ENCODE measurements around the gene TRIM16.
"Not testable (repeated sequence)": the region's sequence is repeated elsewhere in the genome, so short reads cannot be mapped to it uniquely, and the experiment has no call there.

Gene TRIM16

GRCh38 chr17:15658296-15658695 lies 25.8 kb downstream of the TRIM16 start:
- no peak for DNase-seq (ENCODE audit: low read depth, low spot score)

- no peak for DNase-seq (ENCODE audit: low read depth, low spot score)
These were observed 26.2 kb downstream of the TRIM16 start for GRCh38 chr17:15657868-15658267.

DNA sequence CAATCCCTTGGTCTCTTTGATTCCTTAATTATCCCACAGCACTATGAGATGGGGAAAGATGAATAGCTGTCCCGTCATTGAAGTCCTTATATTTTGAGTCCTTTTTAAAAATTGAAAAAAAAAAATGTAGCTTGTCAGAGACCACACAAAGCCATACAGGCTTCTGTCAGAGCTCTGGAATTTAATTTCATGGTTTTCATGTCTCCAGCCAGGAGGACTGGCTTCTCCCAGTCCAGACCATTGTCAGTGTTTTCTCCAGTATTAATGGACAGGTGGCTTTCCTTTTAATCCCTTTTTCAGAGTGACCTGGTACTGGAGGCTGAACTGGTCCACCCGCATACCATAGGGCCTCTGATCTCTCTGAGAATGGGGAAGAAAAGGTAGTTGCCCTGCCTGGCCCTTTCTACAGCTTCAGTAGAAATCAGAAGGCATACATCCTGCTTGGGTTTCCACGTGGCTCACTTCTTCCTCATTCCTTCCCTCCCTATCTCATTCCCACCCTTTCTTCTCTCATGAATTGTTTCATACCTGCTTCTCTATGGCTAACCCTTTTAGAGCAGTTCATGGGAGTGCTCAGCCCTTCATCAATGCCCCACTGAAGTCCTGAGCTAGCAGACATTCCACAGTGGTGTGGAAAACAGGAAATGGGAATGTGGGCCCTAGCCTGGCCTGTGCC lies 29.1 kb downstream of the TRIM16 start:
- peak; percentile 56 for DNase-seq (ENCODE audit: low read depth, low spot score)

DNA sequence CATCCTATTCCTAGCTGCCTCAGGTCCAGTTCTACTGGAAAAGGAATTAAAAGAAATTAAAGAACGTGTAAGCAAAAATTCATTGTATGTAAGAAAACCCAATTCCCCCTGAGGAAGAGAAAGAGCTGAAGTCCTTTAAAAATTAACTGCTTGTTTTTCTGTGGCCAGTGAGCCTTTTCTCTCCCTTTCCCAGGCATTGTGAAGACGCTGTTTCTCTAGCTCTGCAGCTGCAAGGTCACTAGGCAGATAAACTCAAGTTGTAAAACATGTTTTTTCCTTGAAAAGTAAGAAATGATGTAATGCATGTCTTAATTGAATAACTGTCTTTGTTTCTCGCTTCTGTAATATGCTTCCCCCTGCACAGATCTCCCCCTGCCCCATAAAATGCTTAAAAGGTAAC lies 29.7 kb downstream of the TRIM16 start:
- DNase-seq (ENCODE audit: low read depth, low spot score): not testable (repeated sequence)

GRCh38 chr17:15652960-15653359 lies 31.2 kb downstream of the TRIM16 start:
- no peak for DNase-seq (ENCODE audit: low read depth, low spot score)

DNA sequence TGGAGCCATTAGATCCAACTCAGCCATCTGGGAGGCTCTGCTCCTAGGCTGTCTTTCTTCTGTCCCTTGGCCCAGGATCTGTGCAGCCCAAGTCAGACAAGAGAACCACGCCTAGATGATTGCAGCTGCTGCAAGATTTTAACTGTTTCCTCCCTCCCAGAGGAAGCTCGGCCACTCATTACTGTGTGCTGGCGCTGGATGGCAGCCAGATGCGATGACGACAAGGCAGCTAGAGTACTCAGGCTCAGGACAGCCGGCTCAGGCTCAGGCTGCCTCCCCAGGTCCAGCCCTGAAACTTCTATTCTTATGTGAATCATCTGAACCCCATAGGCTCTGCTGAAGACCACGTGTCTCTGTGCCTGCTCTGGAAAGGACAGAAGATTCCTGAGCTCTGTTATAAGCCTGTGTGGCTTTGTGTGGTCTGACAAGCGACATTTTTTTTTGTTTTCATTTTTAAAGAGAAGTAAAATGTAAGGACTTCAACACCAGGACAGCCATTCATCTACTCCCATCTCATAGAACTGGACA lies 32.5 kb downstream of the TRIM16 start:
- peak; percentile 92 for DNase-seq (ENCODE audit: low read depth, low spot score)

GRCh38 chr17:15650741-15651582 lies 33.1 kb downstream of the TRIM16 start:
- DNase-seq (ENCODE audit: low read depth, low spot score): no peak

- DNase-seq (ENCODE audit: low read depth, low spot score): no peak
These were observed 34.2 kb downstream of the TRIM16 start for GRCh38 chr17:15649861-15650421.

DNA sequence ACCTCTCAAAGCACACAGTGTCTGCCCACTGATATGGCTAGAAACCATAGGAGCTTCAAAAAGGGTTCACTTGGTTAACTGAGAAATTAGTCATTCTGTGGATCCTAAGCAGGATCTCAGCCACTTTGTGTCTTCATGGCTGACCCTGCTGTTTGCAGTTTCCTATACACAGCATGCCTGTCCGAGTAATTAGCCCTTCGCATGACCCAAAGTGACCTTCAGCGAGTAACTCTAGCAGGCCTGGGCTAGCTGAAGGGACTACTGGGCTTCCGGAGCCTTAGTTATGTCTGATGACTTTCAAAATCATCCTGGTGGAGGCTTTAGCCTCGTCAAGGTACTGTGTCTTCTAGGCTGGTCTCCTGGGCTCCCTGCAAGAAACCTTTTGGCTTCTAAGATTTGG lies 35.7 kb downstream of the TRIM16 start:
- no peak for DNase-seq (ENCODE audit: low read depth, low spot score)

DNA sequence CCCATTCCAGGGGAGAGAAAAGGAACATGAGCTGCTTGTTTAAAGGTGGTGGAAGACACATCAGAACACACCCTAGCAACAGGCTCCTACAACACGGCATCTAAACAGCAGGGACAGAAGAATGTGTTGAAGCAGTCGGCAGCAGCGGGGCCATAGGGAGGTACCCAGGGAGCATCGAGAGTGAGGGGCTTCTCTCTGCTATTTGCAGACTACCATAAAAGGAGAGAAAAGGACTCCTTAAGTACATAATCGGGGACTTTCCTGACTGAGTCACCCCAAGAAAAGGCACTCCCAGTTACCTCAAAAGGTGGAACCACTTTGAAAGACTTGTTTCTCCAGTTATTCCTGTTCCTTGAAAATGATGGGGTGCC lies 38.2 kb downstream of the TRIM16 start:
- DNase-seq (ENCODE audit: low read depth, low spot score): peak; percentile 62

GRCh38 chr17:15645099-15645941 lies 38.8 kb downstream of the TRIM16 start:
- DNase-seq (ENCODE audit: low read depth, low spot score): peak; percentile 73

DNA sequence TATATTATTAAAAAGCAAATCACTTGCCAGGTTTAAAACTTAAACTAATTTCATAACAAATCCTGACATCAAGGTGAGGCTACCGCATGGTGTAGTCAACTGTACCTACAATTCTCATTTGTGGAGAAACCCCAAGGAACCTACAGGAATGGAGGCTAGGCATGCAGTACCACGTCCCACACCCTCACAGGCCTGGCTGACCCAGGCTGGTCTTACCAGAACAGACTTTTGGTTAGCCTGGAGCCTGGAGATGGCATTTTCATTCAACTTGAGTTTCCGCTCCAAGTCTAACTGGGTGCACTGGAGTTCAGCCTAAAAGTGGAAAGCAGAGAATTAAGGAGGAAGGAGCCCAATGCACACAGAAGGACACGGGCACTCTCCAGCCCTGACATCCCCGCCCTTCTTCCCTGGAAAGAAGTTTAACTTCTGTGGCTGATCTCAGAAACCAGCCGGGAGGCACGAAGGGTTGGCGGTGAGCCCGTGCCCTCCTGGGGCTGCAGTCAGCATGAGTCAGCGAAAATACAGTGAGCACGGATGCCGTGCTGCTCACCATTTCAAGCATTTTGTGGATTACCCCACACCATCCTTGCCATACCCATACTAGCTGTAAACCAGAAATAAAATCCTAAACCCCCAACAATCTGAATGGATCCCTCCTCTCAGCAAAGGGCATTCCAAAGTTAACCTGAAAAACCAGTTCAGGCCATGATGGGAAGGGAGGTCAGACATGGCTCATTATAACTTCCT lies 41.4 kb downstream of the TRIM16 start:
- DNase-seq (ENCODE audit: low read depth, low spot score): not testable (repeated sequence)

GRCh38 chr17:15642014-15642413 lies 42.1 kb downstream of the TRIM16 start:
- not testable (repeated sequence) for DNase-seq (ENCODE audit: low read depth, low spot score)

- not testable (repeated sequence) for DNase-seq (ENCODE audit: low read depth, low spot score)
These were observed 53.1 kb downstream of the TRIM16 start for GRCh38 chr17:15630930-15631453.

DNA sequence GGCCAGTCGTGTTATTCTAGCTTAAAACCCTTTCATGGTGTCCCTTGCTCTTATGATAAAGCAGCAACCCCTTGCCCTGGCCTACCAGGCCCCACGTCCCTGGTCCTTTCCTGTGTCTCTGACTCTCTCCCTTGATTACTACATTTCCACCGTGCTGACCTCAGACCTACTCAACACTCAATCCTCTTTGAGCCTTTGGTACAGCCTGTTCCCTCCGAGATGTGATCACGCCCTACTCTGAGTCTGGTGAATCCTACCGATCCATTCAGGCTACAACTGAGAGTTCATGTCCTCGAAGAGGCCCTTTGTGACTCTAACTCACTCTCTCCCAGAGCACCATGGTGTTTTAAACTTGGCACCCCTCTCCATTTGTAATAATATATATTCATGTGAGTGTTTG lies 54.1 kb downstream of the TRIM16 start:
- not testable (repeated sequence) for DNase-seq (ENCODE audit: low read depth, low spot score)

DNA sequence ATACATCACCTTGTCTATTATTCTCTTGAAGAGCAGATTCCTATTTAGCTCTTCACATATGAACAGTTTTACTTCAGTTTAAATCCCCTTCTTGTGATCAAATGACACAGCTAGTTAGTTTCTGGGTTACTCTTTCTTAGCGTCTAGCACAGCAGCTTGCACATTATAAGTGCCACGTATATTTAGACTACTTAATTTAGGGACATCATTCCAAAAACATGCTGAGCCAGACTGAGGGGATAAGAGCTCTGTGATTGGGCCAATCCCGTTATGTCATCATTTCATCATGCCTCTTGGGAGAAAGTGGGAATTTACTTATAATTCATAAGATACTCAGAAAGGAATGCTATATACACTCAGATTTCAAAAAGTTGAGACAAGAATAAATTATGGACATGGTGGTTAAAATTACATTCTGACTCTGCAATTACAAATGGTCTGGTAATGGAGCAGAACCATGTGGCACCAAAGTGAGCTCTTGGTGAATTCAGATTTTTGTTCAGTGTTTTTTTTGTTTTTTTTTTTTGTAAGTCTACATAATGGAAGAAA lies 60.4 kb downstream of the TRIM16 start:
- DNase-seq (ENCODE audit: low read depth, low spot score): not testable (repeated sequence)

DNA sequence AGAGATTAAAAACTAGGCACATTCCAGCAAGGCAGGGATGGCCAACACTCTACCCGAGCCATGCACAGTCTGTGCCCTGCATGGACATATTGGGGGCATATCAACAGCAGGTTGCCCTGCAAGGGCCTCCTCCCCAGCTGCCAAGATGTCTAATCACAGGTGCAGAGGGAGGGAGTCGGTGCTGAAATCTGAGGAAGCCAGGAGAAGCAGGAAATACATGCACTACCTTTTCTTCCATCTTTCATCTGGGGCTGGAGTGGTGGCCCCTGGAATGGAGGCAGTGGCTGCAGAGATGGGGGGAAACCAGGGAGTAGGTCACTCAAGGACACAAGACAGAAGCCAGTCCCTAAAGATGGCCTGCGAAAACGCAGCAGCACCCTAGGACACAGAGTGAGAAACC lies 60.9 kb downstream of the TRIM16 start:
- DNase-seq (ENCODE audit: low read depth, low spot score): not testable (repeated sequence)

DNA sequence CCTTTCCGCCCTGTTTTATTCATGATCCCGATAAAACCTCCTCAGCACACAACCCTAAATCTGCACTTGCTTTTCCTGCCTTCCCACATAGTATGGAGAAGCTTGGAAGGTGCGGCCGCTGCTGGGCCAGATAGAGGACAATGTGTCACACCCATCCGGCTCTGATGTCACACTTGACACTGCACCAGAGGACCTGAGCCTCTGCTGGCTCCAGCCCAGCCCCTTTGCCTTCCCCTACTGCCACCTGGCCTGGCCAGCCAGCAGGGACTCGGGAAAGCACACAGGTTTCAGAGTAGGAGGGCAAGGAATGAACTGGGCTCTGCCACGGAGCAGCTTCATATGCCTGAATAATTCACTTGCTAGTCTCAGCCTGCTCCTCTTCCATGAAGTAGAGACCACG lies 62.0 kb downstream of the TRIM16 start:
- DNase-seq (ENCODE audit: low read depth, low spot score): not testable (repeated sequence)

- DNase-seq (ENCODE audit: low read depth, low spot score): peak; percentile 4
These were observed 64.6 kb downstream of the TRIM16 start, which contains the start of gene FBXW10B for GRCh38 chr17:15619331-15620058. FBXW10B (minus strand) TSS chr17:15619704; CDS start chr17:15619512, 192 bp downstream.

All from ELF-1 (cell line).